H1 (cell line): ENCODE results near the gene PDXDC1. TPM values are rescaled to one million over a fixed set of nuclear protein-coding genes. Genes with fewer than 3 reads are reported as not detected.

ENCODE experiments used
- ASH2L ChIP-seq: fragments of 200-600, 300-600 bp; sonication (generic); IDR thresholded peaks from one replicate; pipeline ENCODE4 v1.7.1; 2017; ENCODE audit warnings: low read length
- FOSL1 ChIP-seq: IDR thresholded peaks from 2 replicates; pipeline ENCODE4 v1.6.1; 2011; ENCODE audit warnings: mild to moderate bottlenecking, low read depth, low read length, moderate library complexity; ENCODE audit not compliant: insufficient read depth
- polyA plus RNA-seq, 7 experiments: library from polyadenylated mRNA; depleted of rRNA in 3 of 7; stranded (reverse) in 5 of 7; unstranded in 2 of 7; fragments of >200 nt in 5 of 7; fragments of 200-250 nt in 2 of 7; gene quantifications; 1 replicate in 5 of 7; 2 replicates in 1 of 7; 4 replicates in 1 of 7; pipeline versions ENCODE4 v1.2.1 to v1.2.3, GENCODE V29; 2011 to 2013; ENCODE audit warnings: missing spikeins in 2 of 7, mixed read lengths in 2 of 7
- total RNA-seq: library from RNA; stranded (reverse); fragmentation: NEBNext Ultra II Directional; extraction: Animal tissue kit (Norgen Biotek cat#: 25700); gene quantifications from 2 replicates; pipeline ENCODE4 v1.2.1, GENCODE V29; 2021

The PDXDC1 gene
- total and polyA plus RNA-seq, 2 of the 8 experiments (the other 6 are each of a cell fraction or from before 2014, with no cell fraction given) = 56.6 to 118 TPM

DNA sequence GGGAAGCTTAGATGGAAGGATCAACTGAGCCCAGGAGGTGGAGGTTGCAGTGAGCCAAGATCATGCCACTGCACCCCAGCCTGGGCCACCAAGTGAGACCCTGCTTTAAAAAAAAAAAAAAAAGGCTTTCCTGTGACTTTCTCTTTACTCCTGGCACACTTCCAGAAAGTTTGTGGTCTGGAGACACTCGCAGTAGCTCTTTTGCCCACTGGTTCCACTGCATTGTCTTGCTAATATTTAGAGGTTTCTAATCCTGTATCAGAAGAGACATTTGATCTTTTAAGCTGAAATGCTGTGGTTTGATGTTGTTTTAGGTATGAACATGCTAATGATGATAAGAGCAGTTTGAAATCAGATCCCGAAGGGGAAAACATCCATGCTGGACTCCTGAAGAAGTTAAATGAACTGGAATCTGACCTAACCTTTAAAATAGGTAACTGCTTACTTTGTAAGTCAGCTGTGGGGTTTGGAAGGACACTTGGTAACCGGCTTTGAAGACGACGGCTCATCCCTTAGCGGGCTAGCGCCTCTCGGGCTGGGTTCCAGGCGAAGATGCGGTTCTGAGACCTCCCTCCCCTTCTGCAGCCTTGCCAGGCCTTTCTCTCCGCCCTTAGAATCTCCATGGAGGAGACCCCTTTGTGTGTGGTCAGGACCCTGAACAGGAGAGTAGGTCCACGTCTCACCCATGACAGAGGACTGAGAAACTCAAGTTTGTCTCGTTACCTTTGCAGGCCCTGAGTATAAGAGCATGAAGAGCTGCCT, 57.9 kb downstream of the PDXDC1 start (continued):
- TF ChIP-seq FOSL1 (no peak), ASH2L (no peak)
